ENCODE measurements around the gene APOBEC3B. TPM values are rescaled to one million over a fixed set of nuclear protein-coding genes. Genes with fewer than 3 reads are reported as not detected.

APOBEC3B gene
- total RNA-seq: 1 to 10 TPM in 3 of 4 donors, not detected in 1; 1.0 to 2.4 (median 2.1) TPM

DNA sequence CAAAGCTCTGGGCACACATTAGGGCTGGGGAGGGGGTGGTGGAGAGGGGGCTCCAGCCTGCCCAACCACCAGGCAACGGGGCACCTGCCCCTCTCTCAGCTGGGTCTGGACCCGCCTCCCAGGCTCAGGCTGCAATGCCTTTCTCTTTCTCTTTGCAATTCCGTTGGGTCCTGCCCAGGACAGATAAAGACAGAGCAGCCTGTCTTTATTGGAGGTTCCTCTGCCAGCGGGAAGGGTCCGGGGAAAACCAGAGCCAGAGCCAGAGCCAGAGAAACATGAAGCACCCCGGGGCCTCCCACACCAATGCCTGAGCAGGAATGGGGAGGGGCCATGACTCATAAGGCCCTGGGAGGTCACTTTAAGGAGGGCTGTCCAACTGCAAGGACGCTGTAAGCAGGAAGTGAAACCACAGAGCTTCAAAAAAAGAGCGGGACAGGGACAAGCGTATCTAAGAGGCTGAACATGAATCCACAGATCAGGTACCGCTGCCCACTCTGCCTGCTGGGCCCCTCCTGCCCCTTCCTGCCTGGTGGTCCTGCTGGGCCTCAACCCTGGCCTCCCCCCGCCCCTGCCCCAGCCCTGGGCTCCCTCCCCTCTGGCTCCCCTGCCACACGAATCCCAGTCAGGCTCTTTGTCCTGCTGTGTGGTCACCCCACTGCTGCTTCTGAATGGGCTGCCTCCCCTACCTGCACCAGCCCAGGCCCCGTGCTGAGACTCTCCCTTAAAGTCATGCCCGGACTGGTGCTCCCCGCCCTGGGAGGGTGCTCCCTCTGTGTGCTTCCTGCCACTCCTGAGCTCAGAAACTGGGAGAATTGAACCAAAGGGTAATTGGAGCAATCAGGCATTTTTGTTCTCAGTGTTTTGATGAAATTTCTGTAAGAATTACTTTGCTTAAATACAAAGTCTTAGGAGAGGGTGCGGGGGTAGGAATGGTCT, at the start of gene APOBEC3B:
APOBEC3B (plus strand) TSS at position 356 of the 936 bp plus-strand sequence; CDS start at position 463, 107 bp downstream.
- DNase-seq (ENCODE audit: low spot score in 2 of 2): peak; percentile 86 to 90
- TF ChIP-seq EP300 (IDR thresholded peaks at IDR 0.05) (no peak), POLR2A (IDR thresholded peaks at IDR 0.05) (no peak), POLR2AphosphoS5 (IDR thresholded peaks at IDR 0.05) (no peak)
- TF ChIP-seq, protein P1, sequence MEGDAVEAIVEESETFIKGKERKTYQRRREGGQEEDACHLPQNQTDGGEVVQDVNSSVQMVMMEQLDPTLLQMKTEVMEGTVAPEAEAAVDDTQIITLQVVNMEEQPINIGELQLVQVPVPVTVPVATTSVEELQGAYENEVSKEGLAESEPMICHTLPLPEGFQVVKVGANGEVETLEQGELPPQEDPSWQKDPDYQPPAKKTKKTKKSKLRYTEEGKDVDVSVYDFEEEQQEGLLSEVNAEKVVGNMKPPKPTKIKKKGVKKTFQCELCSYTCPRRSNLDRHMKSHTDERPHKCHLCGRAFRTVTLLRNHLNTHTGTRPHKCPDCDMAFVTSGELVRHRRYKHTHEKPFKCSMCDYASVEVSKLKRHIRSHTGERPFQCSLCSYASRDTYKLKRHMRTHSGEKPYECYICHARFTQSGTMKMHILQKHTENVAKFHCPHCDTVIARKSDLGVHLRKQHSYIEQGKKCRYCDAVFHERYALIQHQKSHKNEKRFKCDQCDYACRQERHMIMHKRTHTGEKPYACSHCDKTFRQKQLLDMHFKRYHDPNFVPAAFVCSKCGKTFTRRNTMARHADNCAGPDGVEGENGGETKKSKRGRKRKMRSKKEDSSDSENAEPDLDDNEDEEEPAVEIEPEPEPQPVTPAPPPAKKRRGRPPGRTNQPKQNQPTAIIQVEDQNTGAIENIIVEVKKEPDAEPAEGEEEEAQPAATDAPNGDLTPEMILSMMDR (IDR thresholded peaks at IDR 0.05): no peak
- WGBS: no CpG with 5 or more reads among the region's 16 CpGs
- Histone ChIP-seq H3K4me3 (peak within 1 kb of the TSS; percentile 55), H3K9me3 (no peaks in the 10 kb centered on the region), H3K36me3 (no peaks in the 10 kb centered on the region), H3K27ac (peak within 1 kb of the TSS; percentile 69), H3K4me1 (peaks cover 25% of the 10 kb centered on the region), H3K27me3 (no peaks in the 10 kb centered on the region)

GRCh38 chr22:38935023-38935422, 47.1 kb upstream of the APOBEC3B start:
- H3K36me3 ChIP-seq: no peaks in the 10 kb centered on the region
- no peak overlapping the region for H3K27ac ChIP-seq
- H3K4me3 ChIP-seq: no peak overlapping the region
- no peaks in the 10 kb centered on the region for H3K9me3 ChIP-seq
- peak; percentile 85 to 89 for DNase-seq (ENCODE audit: low spot score in 2 of 2)
- 35% methylated on average over 8 of the region's 8 CpGs for WGBS
- TF ChIP-seq, protein P1 (IDR thresholded peaks at IDR 0.05): no peak
- TF ChIP-seq POLR2A (IDR thresholded peaks at IDR 0.05) (no peak), POLR2AphosphoS5 (IDR thresholded peaks at IDR 0.05) (no peak)
- H3K27me3 ChIP-seq: peaks cover 19% of the 10 kb centered on the region
- H3K4me1 ChIP-seq: peaks cover 7% of the 10 kb centered on the region

GRCh38 chr22:38935616-38936015, 46.5 kb upstream of the APOBEC3B start:
- WGBS: 90% methylated on average over 13 of the region's 13 CpGs
- Histone ChIP-seq H3K4me3 (no peak overlapping the region), H3K36me3 (no peaks in the 10 kb centered on the region), H3K27ac (no peak overlapping the region), H3K9me3 (no peaks in the 10 kb centered on the region), H3K4me1 (peaks cover 7% of the 10 kb centered on the region), H3K27me3 (peaks cover 19% of the 10 kb centered on the region)
- TF ChIP-seq POLR2A (IDR thresholded peaks at IDR 0.05) (no peak), POLR2AphosphoS5 (IDR thresholded peaks at IDR 0.05) (no peak), EP300 (IDR thresholded peaks at IDR 0.05) (no peak)
- TF ChIP-seq, protein P1 (IDR thresholded peaks at IDR 0.05): no peak
- DNase-seq (ENCODE audit: low spot score in 2 of 2): no peak

GRCh38 chr22:38936562-38936961, 45.6 kb upstream of the APOBEC3B start:
- H3K9me3 ChIP-seq: no peaks in the 10 kb centered on the region
- H3K4me1 ChIP-seq: peaks cover 7% of the 10 kb centered on the region
- DNase-seq (ENCODE audit: low spot score in 2 of 2): peak in 1 of 2 donors; percentile 31
- no peaks in the 10 kb centered on the region for H3K36me3 ChIP-seq
- TF ChIP-seq POLR2AphosphoS5 (IDR thresholded peaks at IDR 0.05) (no peak), POLR2A (IDR thresholded peaks at IDR 0.05) (no peak), EP300 (IDR thresholded peaks at IDR 0.05) (no peak)
- TF ChIP-seq, protein P1 (IDR thresholded peaks at IDR 0.05): no peak
- H3K27me3 ChIP-seq: peaks cover 19% of the 10 kb centered on the region
- H3K27ac ChIP-seq: no peak overlapping the region
- H3K4me3 ChIP-seq: no peak overlapping the region
- WGBS: 94% methylated on average over 17 of the region's 17 CpGs

- WGBS: 85% methylated on average over 2 of the region's 4 CpGs
- no peak for DNase-seq (ENCODE audit: low spot score in 2 of 2)
Observed at GRCh38 chr22:38937036-38937435, 45.1 kb upstream of the APOBEC3B start.

More at GRCh38 chr22:38937036-38937435, 45.1 kb upstream of the APOBEC3B start:
- Histone ChIP-seq H3K9me3 (no peaks in the 10 kb centered on the region), H3K27me3 (peaks cover 19% of the 10 kb centered on the region), H3K4me3 (no peak overlapping the region), H3K4me1 (peaks cover 7% of the 10 kb centered on the region), H3K36me3 (no peaks in the 10 kb centered on the region), H3K27ac (no peak overlapping the region)
- TF ChIP-seq EP300 (IDR thresholded peaks at IDR 0.05) (no peak), POLR2AphosphoS5 (IDR thresholded peaks at IDR 0.05) (no peak), POLR2A (IDR thresholded peaks at IDR 0.05) (no peak)
- TF ChIP-seq, protein P1 (IDR thresholded peaks at IDR 0.05): no peak

Measured in suprapubic skin (tissue), 4 donors.